GM21515 (cell line): ENCODE data around the gene ADD2.
A peak's percentile ranks its signal among the peaks of the same experiment; 100 is the strongest.

ENCODE experiments used
- ATAC-seq: cut with Tn5 transposase; IDR thresholded peaks from one replicate; pipeline ENCODE4 v1.9.1; 2021; ENCODE audit not compliant: unreplicated experiment

ADD2 gene

GRCh38 chr2:70785137-70785911, 17.3 kb upstream of the ADD2 start:
- ATAC-seq: no peak

GRCh38 chr2:70784320-70784719, 16.3 kb upstream of the ADD2 start:
- ATAC-seq: no peak

- ATAC-seq: no peak
Observed at GRCh38 chr2:70779911-70780545, 12.0 kb upstream of the ADD2 start.

GRCh38 chr2:70779491-70779890, 11.5 kb upstream of the ADD2 start:
- no peak for ATAC-seq

- ATAC-seq: no peak
Observed at GRCh38 chr2:70778676-70779075, 10.7 kb upstream of the ADD2 start.

GRCh38 chr2:70777450-70777849, 9.4 kb upstream of the ADD2 start:
- ATAC-seq: no peak

- ATAC-seq: no peak
Observed at GRCh38 chr2:70776266-70776665, 8.3 kb upstream of the ADD2 start.

GRCh38 chr2:70775141-70775540, 7.1 kb upstream of the ADD2 start:
- no peak for ATAC-seq

- no peak for ATAC-seq
Observed at GRCh38 chr2:70772486-70773155, 4.6 kb upstream of the ADD2 start.

GRCh38 chr2:70771446-70771845, 3.4 kb upstream of the ADD2 start:
- ATAC-seq: peak; percentile 64

GRCh38 chr2:70769450-70769849, 1.4 kb upstream of the ADD2 start:
- no peak for ATAC-seq

- ATAC-seq: no peak
Observed at GRCh38 chr2:70768590-70769085, 638 bp upstream of the ADD2 start.

GRCh38 chr2:70767079-70767698, 811 bp downstream of the ADD2 start:
- ATAC-seq: no peak

- no peak for ATAC-seq
Observed at GRCh38 chr2:70766357-70767078, 1.5 kb downstream of the ADD2 start.

GRCh38 chr2:70765507-70765906, 2.5 kb downstream of the ADD2 start:
- no peak for ATAC-seq

- no peak for ATAC-seq
Observed at GRCh38 chr2:70759446-70759845, 8.6 kb downstream of the ADD2 start.

- ATAC-seq: no peak
Observed at GRCh38 chr2:70757966-70758365, 10.0 kb downstream of the ADD2 start.

- ATAC-seq: no peak
Observed at GRCh38 chr2:70757360-70757759, 10.6 kb downstream of the ADD2 start.

GRCh38 chr2:70756128-70756527, 11.9 kb downstream of the ADD2 start:
- ATAC-seq: no peak

- ATAC-seq: no peak
Observed at GRCh38 chr2:70753902-70754301, 14.1 kb downstream of the ADD2 start.

GRCh38 chr2:70753031-70753430, 15.0 kb downstream of the ADD2 start:
- no peak for ATAC-seq
